ENCODE data around the gene ZNF14. TPM values are rescaled to one million over a fixed set of nuclear protein-coding genes. Genes with fewer than 3 reads are reported as not detected.
"Not testable (repeated sequence)": the region's sequence is repeated elsewhere in the genome, so short reads cannot be mapped to it uniquely, and the experiment has no call there.

The ZNF14 gene
- total and polyA plus RNA-seq, 2 of the 4 experiments (the other 2 are of a cell fraction), result 1.2 to 5.4 TPM

GRCh38 chr19:19781791-19782190 lies 48.9 kb upstream of the ZNF14 start:
- H3K23ac ChIP-seq (ENCODE audit: low read depth, low read length); ATAC-seq (ENCODE audit: low read depth); H3K9me3 ChIP-seq (ENCODE audit: control insufficient read depth, insufficient read depth, low read length); H3K9me1 ChIP-seq (ENCODE audit: insufficient read depth, low read length); H3K56ac ChIP-seq (ENCODE audit: extremely low read depth, insufficient read depth, low read length); H4K8ac ChIP-seq (ENCODE audit: low read depth in 2 of 2, low read length in 2 of 2); intact Hi-C loops (cut with micrococcal nuclease); CTCF ChIA-PET; H3K14ac ChIP-seq (replicated peaks; ENCODE audit: low read depth, low read length); H3K27me3 ChIP-seq (ENCODE audit: control insufficient read depth, insufficient read depth, low read length); H4K20me1 ChIP-seq (ENCODE audit: insufficient read depth, low read length); H2AK9ac ChIP-seq (replicated peaks; ENCODE audit: low read depth, low read length, poor library complexity); H3K4ac ChIP-seq (ENCODE audit: low read depth, low read length); POLR2A ChIA-PET (ENCODE audit: unreplicated experiment); H3K9ac ChIP-seq (ENCODE audit: low read depth, low read length); H2AK5ac ChIP-seq (ENCODE audit: low read depth, low read length); DNase-seq; H2BK20ac ChIP-seq (ENCODE audit: low read depth, low read length); H3K18ac ChIP-seq (ENCODE audit: low read depth, low read length); in situ Hi-C loops (cut with MboI; ENCODE audit: low sequenced_read_pairs); H2AFZ ChIP-seq (replicated peaks; ENCODE audit: low read length, poor library complexity); H3K36me3 ChIP-seq (ENCODE audit: control insufficient read depth, insufficient read depth, low read length); H4K5ac ChIP-seq (ENCODE audit: low read depth, low read length); H2BK5ac ChIP-seq (ENCODE audit: low read depth, low read length, poor library complexity, severe bottlenecking); H2BK15ac ChIP-seq (ENCODE audit: low read depth, low read length); dilution Hi-C loops (cut with HindIII; ENCODE audit: low sequenced_read_pairs, unreplicated experiment); H4K91ac ChIP-seq (ENCODE audit: insufficient read depth, low read depth, low read length); H3K27ac ChIP-seq (ENCODE audit: insufficient read depth, low read length); H3K4me2 ChIP-seq (ENCODE audit: low read depth, low read length); H3K4me3 ChIP-seq (ENCODE audit: insufficient read depth, low read depth, low read length); H3K4me1 ChIP-seq (ENCODE audit: control insufficient read depth, insufficient read depth, low read length); H2BK120ac ChIP-seq (ENCODE audit: low read depth, low read length); BruUV-seq (replicated peaks): not testable (repeated sequence)
- H3K79me1 ChIP-seq (ENCODE audit: low read depth in 1 of 2, low read length in 2 of 2), result peaks cover 10 to 14% of the 10 kb centered on the region in 2 experiments
- WGBS, 2 experiments (ENCODE audit: extremely low coverage in 2 of 2, insufficient read length in 1 of 2), result no CpG with 5 or more reads among the region's 6 CpGs
